Upper lobe of left lung (tissue), 6 donors: ENCODE measurements around the gene MYH9. TPM values are rescaled to one million over a fixed set of nuclear protein-coding genes. Genes with fewer than 3 reads are reported as not detected.
"Not testable (repeated sequence)": the region's sequence is repeated elsewhere in the genome, so short reads cannot be mapped to it uniquely, and the experiment has no call there.

Experiments
- ATAC-seq, 2 donors: fragments of 200-7000 bp; cut with Tn5 transposase; one replicate each; pipeline ENCODE4 v1.9.1; 2022; ENCODE audit warnings: mild to moderate bottlenecking in 2 of 2, moderate library complexity in 2 of 2; ENCODE audit not compliant: low FRiP score in 2 of 2
- DNase-seq, 2 donors: peaks; one replicate each; pipeline ENCODE4 v3.0.0-alpha.2; 2019 to 2020
- H3K27ac ChIP-seq, 4 donors: fragments of 200-600 bp; sonication (generic); one replicate each; pipeline ENCODE4 v1.5.1; 2016 to 2019
- H3K27me3 ChIP-seq, 4 donors: fragments of 200-600 bp; sonication (generic); one replicate each; pipeline ENCODE4 v1.5.1; 2017 to 2019
- H3K36me3 ChIP-seq, 4 donors: fragments of 200-600 bp; sonication (generic); one replicate each; pipeline ENCODE4 v1.5.1; 2016 to 2019
- H3K4me1 ChIP-seq, 4 donors: fragments of 200-600 bp; sonication (generic); one replicate each; pipeline ENCODE4 v1.5.1; 2018 to 2019
- H3K4me3 ChIP-seq, 4 donors: fragments of 200-600 bp; sonication (generic); one replicate each; pipeline ENCODE4 v1.5.1; 2017 to 2019; ENCODE audit warnings: mild to moderate bottlenecking in 2 of 4, moderate library complexity in 1 of 4
- H3K9me3 ChIP-seq, 4 donors: fragments of 200-600 bp; sonication (generic); one replicate each; pipeline ENCODE4 v1.5.1; 2018 to 2019
- CTCF ChIP-seq, 6 experiments: fragments of 450-650 bp in 4 of 6; fragments of 200-600 bp in 2 of 6; sonication (generic) in 2 of 6; IDR thresholded peaks; one replicate each; pipeline ENCODE4 v1.5.1; 2016 to 2019; ENCODE audit warnings: antibody characterized with exemption in 6 of 6
- EP300 ChIP-seq, 4 donors: sonication (generic); formaldehyde crosslinking; IDR thresholded peaks; one replicate each; pipeline ENCODE4 v1.5.1; 2017; ENCODE audit warnings: antibody characterized with exemption in 4 of 4, control low read depth in 2 of 4
- POLR2A ChIP-seq, 4 donors: fragments of 450-650 bp; IDR thresholded peaks; one replicate each; pipeline ENCODE4 v1.5.1; 2016 to 2017; ENCODE audit warnings: antibody characterized with exemption in 4 of 4, mild to moderate bottlenecking in 2 of 4
- POLR2AphosphoS5 ChIP-seq, 2 donors: sonication (generic); formaldehyde crosslinking; IDR thresholded peaks; one replicate each; pipeline ENCODE4 v1.5.1; 2017; ENCODE audit warnings: antibody characterized with exemption in 2 of 2
- WGBS, 2 donors: methylation state at CpG; one replicate each; pipeline ENCODE4 v1.1.5; 2017 to 2018; 5-methylcytosine and 5-hydroxymethylcytosine counted together
- total RNA-seq, 6 donors: library from RNA; depleted of rRNA in 4 of 6; stranded (reverse); fragments of >200 nt in 4 of 6; gene quantifications; one replicate each; pipeline versions ENCODE4 v1.1.0 to v1.2.1, GENCODE V29; 2016 to 2021
- donor health status: DM: no; HTN: no; CAD: no; lungs with moderate emphysema.
- donor health status: DM: no; HTN: yes; CAD: no; lungs with severe emphysema.

The MYH9 gene
- total RNA-seq, 6 donors from 2014 or later: 486 to 925 (median 599) TPM

- no peak for TF ChIP-seq POLR2A (IDR thresholded peaks at IDR 0.05)
- TF ChIP-seq POLR2AphosphoS5 (IDR thresholded peaks at IDR 0.05): no peak
- TF ChIP-seq CTCF (IDR thresholded peaks at IDR 0.05): no peak
- TF ChIP-seq EP300 (IDR thresholded peaks at IDR 0.05): no peak
- Histone ChIP-seq H3K4me1 (peaks cover 18 to 52% (median 28%) of the 10 kb centered on the region in 4 donors), H3K27ac (no peak overlapping the region), H3K4me3 (no peak overlapping the region), H3K36me3 (no peaks in the 10 kb centered on the region), H3K27me3 (no peaks in the 10 kb centered on the region), H3K9me3 (no peaks in the 10 kb centered on the region)
- WGBS, 2 donors: 65 to 69% methylated on average over 2 of the region's 2 CpGs
- DNase-seq: no peak
- no peak for ATAC-seq
Observed at GRCh38 chr22:36395915-36396314, 8.1 kb upstream of the MYH9 start.

GRCh38 chr22:36395055-36395849 lies 7.5 kb upstream of the MYH9 start:
- ATAC-seq: no peak
- H3K4me1 ChIP-seq: peaks cover 18 to 52% (median 27%) of the 10 kb centered on the region in 4 donors
- WGBS, 2 donors: 68 to 88% methylated on average over 12 of the region's 12 CpGs

GRCh38 chr22:36391638-36392037 lies 3.9 kb upstream of the MYH9 start:
- H3K4me3 ChIP-seq: no peak overlapping the region
- no peak for TF ChIP-seq CTCF (IDR thresholded peaks at IDR 0.05)
- TF ChIP-seq EP300 (IDR thresholded peaks at IDR 0.05): no peak
- no peak for TF ChIP-seq POLR2AphosphoS5 (IDR thresholded peaks at IDR 0.05)
- no peak for TF ChIP-seq POLR2A (IDR thresholded peaks at IDR 0.05)
- H3K27me3 ChIP-seq: no peaks in the 10 kb centered on the region
- no peaks in the 10 kb centered on the region for H3K9me3 ChIP-seq
- ATAC-seq (no peak), DNase-seq (no peak)
- WGBS, 2 donors: 91 to 96% methylated on average over 3 of the region's 3 CpGs
- peaks cover 3 to 33% (median 6%) of the 10 kb centered on the region in 4 donors for H3K4me1 ChIP-seq
- peak overlapping the region in 1 of 4 donors; percentile 33 for H3K27ac ChIP-seq
- H3K36me3 ChIP-seq: peaks cover 0 to 2% (median 0%) of the 10 kb centered on the region in 4 donors

More at GRCh38 chr22:36395055-36395849, 7.5 kb upstream of the MYH9 start:
- H3K27ac ChIP-seq: peak overlapping the region in 1 of 4 donors; percentile 16
- no peaks in the 10 kb centered on the region for H3K36me3 ChIP-seq
- no peaks in the 10 kb centered on the region for H3K9me3 ChIP-seq
- no peaks in the 10 kb centered on the region for H3K27me3 ChIP-seq
- peak in 1 of 2 donors; percentile 50 for DNase-seq
- TF ChIP-seq POLR2AphosphoS5 (IDR thresholded peaks at IDR 0.05): no peak
- no peak for TF ChIP-seq POLR2A (IDR thresholded peaks at IDR 0.05)
- no peak for TF ChIP-seq EP300 (IDR thresholded peaks at IDR 0.05)
- TF ChIP-seq CTCF (IDR thresholded peaks at IDR 0.05): no peak
- no peak overlapping the region for H3K4me3 ChIP-seq

GRCh38 chr22:36389122-36389521 lies 1.4 kb upstream of the MYH9 start:
- WGBS, 2 donors: 88% methylated on average over 14 of the region's 14 CpGs

GRCh38 chr22:36387709-36387958 lies 133 bp downstream of the MYH9 start:
- peak in 2 of 6 experiments; percentile 32 to 54 for TF ChIP-seq CTCF (IDR thresholded peaks at IDR 0.05)
- TF ChIP-seq EP300 (IDR thresholded peaks at IDR 0.05): peak in 1 of 4 donors; percentile 78
- TF ChIP-seq POLR2AphosphoS5 (IDR thresholded peaks at IDR 0.05): no peak
- TF ChIP-seq POLR2A (IDR thresholded peaks at IDR 0.05): peak in 3 of 4 donors; percentile 73 to 99 (median 99)
- no peaks in the 10 kb centered on the region for H3K27me3 ChIP-seq
- H3K9me3 ChIP-seq: no peaks in the 10 kb centered on the region
- H3K27ac ChIP-seq: peak overlapping the region; percentile 92 to 100 (median 96)
- peak overlapping the region; percentile 45 to 99 (median 80) for H3K4me3 ChIP-seq
- ATAC-seq (no peak), DNase-seq (no peak)
- peaks cover 25 to 48% (median 37%) of the 10 kb centered on the region in 4 donors for H3K4me1 ChIP-seq
- WGBS, 2 donors: 1% methylated on average over 17 of the region's 31 CpGs; no CpG with 5 or more reads in 1 of the 2 donors
- H3K36me3 ChIP-seq: peaks cover 0 to 31% (median 2%) of the 10 kb centered on the region in 4 donors

More at GRCh38 chr22:36389122-36389521, 1.4 kb upstream of the MYH9 start:
- Histone ChIP-seq H3K4me1 (peaks cover 10 to 35% (median 22%) of the 10 kb centered on the region in 4 donors), H3K27ac (peak overlapping the region in 1 of 4 donors; percentile 95), H3K36me3 (peaks cover 0 to 16% (median 0%) of the 10 kb centered on the region in 4 donors), H3K4me3 (peak overlapping the region in 1 of 4 donors; percentile 88)
- not testable (repeated sequence) for H3K27me3 ChIP-seq, DNase-seq, ATAC-seq, H3K9me3 ChIP-seq
